Type B pancreatic cell (in vitro differentiated cells): ENCODE results near the gene PARP1. TPM values are rescaled to one million over a fixed set of nuclear protein-coding genes. Genes with fewer than 3 reads are reported as not detected.

Experiments used
- DNase-seq: peaks from one replicate; pipeline ENCODE4 v3.0.0; 2021; ENCODE audit warnings: mixed read lengths; ENCODE audit not compliant: unreplicated experiment; ENCODE audit errors: extremely low spot score
- H3K27ac Mint-ChIP-seq: 2 replicates; pipeline ENCODE4 v1.8.0; 2021; ENCODE audit warnings: mild to moderate bottlenecking, mixed read lengths
- H3K27me3 Mint-ChIP-seq: 2 replicates; pipeline ENCODE4 v1.8.0; 2021; ENCODE audit warnings: mixed read lengths
- H3K36me3 Mint-ChIP-seq: 2 replicates; pipeline ENCODE4 v1.8.0; 2021; ENCODE audit warnings: mixed read lengths
- H3K4me1 Mint-ChIP-seq: one replicate; pipeline ENCODE4 v1.8.0; 2021; ENCODE audit warnings: mixed read lengths; ENCODE audit not compliant: unreplicated experiment
- H3K4me3 Mint-ChIP-seq: 2 replicates; pipeline ENCODE4 v1.8.0; 2021; ENCODE audit warnings: mild to moderate bottlenecking, mixed read lengths
- H3K9me3 Mint-ChIP-seq: 2 replicates; pipeline ENCODE4 v1.8.0; 2021; ENCODE audit warnings: mixed read lengths
- CTCF ChIP-seq: fragments of 200-600 bp; sonication (generic); conservative IDR thresholded peaks from 2 replicates; pipeline ENCODE4 v1.5.0; 2021; ENCODE audit warnings: antibody characterized with exemption, mild to moderate bottlenecking
- total RNA-seq: library from RNA; stranded (reverse); gene quantifications from 2 replicates; pipeline ENCODE4 v1.2.1, GENCODE V29; 2021; ENCODE audit warnings: low replicate concordance

PARP1 gene
- total RNA-seq, 1 donor from 2014 or later = 186 TPM

- no peak overlapping the region for H3K27ac Mint-ChIP-seq
- DNase-seq = no peak
- no peak overlapping the region for H3K4me3 Mint-ChIP-seq
- no peaks in the 10 kb centered on the region for H3K4me1 Mint-ChIP-seq
- H3K36me3 Mint-ChIP-seq = no peaks in the 10 kb centered on the region
- H3K9me3 Mint-ChIP-seq = peaks cover 5% of the 10 kb centered on the region
- H3K27me3 Mint-ChIP-seq = peaks cover 11% of the 10 kb centered on the region
- TF ChIP-seq CTCF = no peak
Measured at GRCh38 chr1:226443439-226443838, 35.5 kb upstream of the PARP1 start.

GRCh38 chr1:226443033-226443432 is 35.1 kb upstream of the PARP1 start:
- H3K27me3 Mint-ChIP-seq = peaks cover 11% of the 10 kb centered on the region
- no peaks in the 10 kb centered on the region for H3K4me1 Mint-ChIP-seq
- H3K27ac Mint-ChIP-seq = no peak overlapping the region
- H3K9me3 Mint-ChIP-seq = peaks cover 5% of the 10 kb centered on the region
- H3K36me3 Mint-ChIP-seq = no peaks in the 10 kb centered on the region
- TF ChIP-seq CTCF = no peak
- no peak overlapping the region for H3K4me3 Mint-ChIP-seq
- no peak for DNase-seq

GRCh38 chr1:226441629-226442028 is 33.7 kb upstream of the PARP1 start:
- DNase-seq = no peak
- H3K27me3 Mint-ChIP-seq = peaks cover 17% of the 10 kb centered on the region
- no peaks in the 10 kb centered on the region for H3K36me3 Mint-ChIP-seq
- H3K27ac Mint-ChIP-seq = no peak overlapping the region
- no peaks in the 10 kb centered on the region for H3K4me1 Mint-ChIP-seq
- TF ChIP-seq CTCF = no peak
- no peak overlapping the region for H3K4me3 Mint-ChIP-seq
- H3K9me3 Mint-ChIP-seq = peaks cover 5% of the 10 kb centered on the region

GRCh38 chr1:226440512-226440911 is 32.6 kb upstream of the PARP1 start:
- Mint-ChIP-seq H3K27ac (no peak overlapping the region), H3K9me3 (peaks cover 5% of the 10 kb centered on the region), H3K4me1 (no peaks in the 10 kb centered on the region), H3K27me3 (peaks cover 17% of the 10 kb centered on the region), H3K4me3 (no peak overlapping the region), H3K36me3 (no peaks in the 10 kb centered on the region)
- TF ChIP-seq CTCF = no peak
- DNase-seq = no peak

- no peak overlapping the region for H3K27ac Mint-ChIP-seq
- TF ChIP-seq CTCF = peak; percentile 60
- H3K27me3 Mint-ChIP-seq = peaks cover 15% of the 10 kb centered on the region
- no peak for DNase-seq
- H3K36me3 Mint-ChIP-seq = no peaks in the 10 kb centered on the region
- no peaks in the 10 kb centered on the region for H3K4me1 Mint-ChIP-seq
- peaks cover 5% of the 10 kb centered on the region for H3K9me3 Mint-ChIP-seq
- no peak overlapping the region for H3K4me3 Mint-ChIP-seq
Measured at GRCh38 chr1:226438007-226438406, 30.1 kb upstream of the PARP1 start.
